GM18873 (cell line): ENCODE measurements around the gene NF2.
A peak's percentile ranks its signal among the peaks of the same experiment; 100 is the strongest.
"Not testable (repeated sequence)": the region's sequence is repeated elsewhere in the genome, so short reads cannot be mapped to it uniquely, and the experiment has no call there.

Experiments used
- ATAC-seq: cut with Tn5 transposase; IDR thresholded peaks from one replicate; pipeline ENCODE4 v1.9.1; 2021; ENCODE audit warnings: mild to moderate bottlenecking, moderate library complexity, moderate number of reproducible peaks; ENCODE audit not compliant: unreplicated experiment, low FRiP score

NF2 gene

DNA sequence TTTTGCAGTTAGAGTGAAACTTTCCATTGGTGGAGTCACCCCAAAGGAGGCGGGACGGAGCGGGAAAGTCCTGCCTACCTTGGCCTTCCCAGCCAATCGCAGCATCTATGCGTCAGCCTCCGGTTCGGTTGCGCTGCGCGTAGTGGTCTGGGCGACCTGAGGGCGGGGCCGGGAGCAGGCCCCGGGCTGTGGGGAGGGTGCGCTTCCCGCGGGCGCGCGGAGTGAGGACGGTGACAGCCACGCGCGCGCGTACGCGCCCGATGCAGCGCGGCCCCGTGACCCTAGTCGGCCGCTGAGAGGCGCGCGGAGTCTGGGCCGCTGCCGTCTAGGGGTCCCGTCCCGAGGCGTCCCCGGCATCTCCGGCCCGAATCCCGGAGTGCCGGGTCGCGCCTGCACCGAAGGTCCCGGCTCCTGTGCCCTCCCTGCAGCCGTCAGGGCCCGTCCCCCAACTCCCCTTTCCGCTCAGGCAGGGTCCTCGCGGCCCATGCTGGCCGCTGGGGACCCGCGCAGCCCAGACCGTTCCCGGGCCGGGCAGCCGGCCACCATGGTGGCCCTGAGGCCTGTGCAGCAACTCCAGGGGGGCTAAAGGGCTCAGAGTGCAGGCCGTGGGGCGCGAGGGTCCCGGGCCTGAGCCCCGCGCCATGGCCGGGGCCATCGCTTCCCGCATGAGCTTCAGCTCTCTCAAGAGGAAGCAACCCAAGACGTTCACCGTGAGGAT, at the start of gene NF2:
Gene NF2 (plus strand): TSS at position 276 of the 718 bp plus-strand sequence. CDS start 366 bp downstream, at position 642.
- ATAC-seq = peak; percentile 96

DNA sequence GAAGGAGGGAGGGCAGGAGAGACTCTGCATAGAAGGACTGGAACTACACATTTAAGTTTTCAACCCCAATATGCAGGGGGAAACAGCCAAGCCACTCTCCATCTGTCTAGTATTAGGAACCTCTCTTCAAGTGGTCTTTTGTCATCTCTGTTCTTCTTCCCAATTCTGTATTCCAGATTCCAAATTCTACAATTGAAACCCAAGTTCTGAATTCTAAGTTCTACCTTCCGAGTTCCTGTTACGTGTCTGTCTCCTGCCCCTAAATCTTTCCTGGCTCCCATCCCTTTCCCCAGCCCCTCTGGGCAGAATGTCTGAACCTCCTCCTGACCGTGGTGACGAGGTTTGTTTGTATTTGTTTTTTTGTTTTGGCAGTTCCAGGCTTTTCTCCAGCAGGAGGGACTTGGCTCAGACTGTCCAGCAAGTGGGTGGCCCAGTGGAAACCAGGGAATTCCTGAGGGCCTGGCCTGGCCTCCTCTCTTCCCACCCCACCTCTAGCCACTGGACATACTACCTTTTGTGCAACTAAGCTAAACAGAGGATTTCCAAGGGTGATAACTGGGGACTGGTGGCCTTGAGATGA, 48.3 kb upstream of the NF2 start:
- ATAC-seq = no peak

DNA sequence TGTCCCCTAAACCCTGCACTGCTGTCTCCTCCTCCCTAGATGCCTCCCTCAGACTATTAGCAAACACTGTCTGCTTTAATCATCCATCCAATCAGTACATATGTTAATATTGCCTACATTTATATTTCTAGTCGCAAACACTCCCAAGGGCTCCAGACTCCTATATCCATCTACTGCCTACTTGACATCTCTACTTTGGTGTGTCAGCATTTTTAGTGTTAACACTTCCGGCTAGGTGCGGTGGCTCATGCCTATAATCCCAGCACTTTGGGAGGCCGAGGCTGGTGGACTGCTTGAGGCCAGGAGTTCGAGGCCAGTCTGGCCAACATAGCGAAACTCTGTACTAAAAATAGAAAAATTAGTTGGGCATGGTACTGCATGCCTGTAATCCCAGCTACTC, 44.4 kb upstream of the NF2 start:
- ATAC-seq = no peak

DNA sequence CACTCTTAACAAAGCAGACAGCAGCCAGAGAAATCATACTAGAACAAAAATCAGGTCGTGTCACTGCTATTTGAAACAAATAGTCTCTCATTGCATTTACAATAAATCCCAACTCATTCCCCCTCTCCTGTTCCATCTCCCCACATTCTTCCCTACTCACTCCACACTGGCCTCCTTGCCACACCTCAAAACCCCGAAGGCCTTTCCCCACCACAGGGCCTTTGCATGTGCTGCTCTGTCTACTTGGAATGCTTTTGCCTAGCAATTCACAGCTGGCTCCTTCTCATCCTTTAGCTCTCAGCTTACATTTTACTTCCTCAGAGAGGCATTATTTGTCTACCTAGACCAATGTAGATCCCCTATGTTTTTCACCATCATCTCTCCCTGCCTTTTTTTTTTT, 43.6 kb upstream of the NF2 start:
- ATAC-seq = no peak

DNA sequence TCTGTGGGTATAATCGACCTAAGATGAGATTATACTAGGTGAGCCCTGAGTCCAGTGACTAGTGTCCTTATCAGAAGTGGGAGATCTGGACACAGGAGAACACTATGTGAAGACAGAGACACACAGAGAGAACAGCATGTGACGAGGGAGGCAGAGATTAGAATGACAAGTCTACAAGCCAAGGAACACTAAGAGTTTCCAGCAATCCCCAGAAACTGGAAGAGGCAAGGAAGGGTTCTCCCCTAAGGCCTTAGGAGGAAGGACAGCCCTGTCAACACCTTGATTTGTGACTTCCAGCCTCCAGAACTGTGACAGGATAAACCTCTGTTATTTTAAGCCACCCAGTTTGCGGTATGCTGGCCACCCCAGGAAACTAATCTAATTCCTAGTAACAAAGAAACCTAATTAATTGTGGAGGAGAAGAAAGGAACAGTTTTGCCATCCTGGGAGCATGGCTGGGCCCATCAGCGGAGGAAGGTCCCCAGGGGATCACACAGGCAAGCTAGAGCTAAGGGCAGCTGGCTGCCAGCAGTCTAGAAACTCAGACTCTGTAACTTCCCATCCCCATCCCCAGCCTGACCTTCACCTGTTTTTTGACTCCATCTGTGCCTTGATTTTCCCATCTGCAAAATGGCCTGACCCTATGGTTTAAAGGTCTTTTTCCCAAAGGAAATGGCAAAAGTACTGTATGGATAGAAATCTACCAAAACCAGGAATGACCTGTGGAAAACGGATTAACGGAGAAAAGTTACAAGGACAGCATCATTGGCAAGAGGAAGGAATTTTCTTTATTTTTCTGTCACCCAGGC, 39.6 kb upstream of the NF2 start:
- ATAC-seq = no peak

DNA sequence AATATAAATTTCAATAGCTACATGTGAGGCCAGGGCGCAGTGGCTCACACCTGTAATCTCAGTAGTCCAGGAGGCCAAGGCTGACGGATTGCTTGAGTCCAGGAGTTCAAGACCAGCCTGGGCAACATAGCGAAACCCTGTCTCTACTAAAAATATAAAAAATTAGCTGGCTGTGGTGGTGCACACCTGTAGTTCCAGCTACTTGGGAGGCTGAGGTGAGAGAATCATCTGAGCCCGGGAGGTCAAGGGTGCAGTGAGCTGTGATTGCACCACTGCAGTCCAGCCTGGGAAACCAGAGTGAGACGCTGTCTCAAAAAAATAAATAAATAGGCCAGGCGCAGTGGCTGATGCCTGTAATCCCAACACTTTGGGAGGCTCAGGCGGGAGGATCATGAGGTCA, 36.9 kb upstream of the NF2 start:
- not testable (repeated sequence) for ATAC-seq

DNA sequence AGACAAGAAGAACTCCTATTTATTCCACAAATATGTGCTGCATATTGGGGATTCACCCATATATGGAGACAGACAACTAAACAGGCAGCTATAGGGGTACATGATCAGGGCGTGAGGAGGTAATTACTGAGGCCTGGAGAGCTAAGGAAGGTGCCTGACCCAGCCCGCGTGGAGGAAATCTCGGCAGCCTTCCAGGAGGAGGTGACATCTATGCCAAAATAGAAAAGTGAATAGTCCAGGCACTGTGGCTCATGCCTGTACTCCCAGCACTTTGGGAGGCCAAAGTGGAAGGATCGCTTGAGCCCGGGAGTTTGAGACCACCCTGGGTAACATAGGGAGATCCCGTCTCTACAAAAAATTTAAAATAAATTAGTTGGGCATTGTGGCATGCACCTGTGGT, 36.1 kb upstream of the NF2 start:
- ATAC-seq = no peak

DNA sequence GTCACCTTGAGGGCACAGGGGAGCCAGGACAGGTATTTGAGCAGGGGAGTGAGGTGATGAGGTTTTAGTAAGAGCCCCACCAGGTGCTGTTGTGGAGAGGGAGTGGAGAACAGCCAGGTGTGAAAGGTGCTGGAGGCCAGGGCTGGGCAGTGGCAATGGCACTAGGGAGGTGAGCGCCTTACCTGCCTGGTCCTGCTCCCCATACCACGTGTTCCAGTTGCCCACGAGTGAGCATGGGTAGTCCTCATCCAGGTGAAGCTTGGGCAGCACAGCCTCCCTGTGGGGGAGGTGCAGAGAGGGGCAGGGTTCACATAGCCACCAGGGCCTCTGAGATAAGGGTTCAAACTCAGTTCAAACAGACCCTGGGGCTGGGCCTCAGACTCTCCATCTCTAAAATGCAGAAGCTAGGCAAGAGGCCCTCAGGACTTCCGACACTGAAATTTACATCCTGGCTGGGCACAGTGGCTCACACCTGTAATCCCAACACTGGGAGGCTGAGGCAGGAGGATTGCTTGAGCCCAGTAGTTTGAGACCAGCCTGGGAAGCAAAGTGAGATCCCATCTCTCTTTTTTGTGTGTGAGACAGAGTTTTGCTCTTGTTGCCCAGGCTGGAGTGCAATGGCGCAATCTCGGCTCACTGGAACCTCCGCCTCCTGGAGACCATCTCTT, 34.3 kb upstream of the NF2 start:
- ATAC-seq = no peak

DNA sequence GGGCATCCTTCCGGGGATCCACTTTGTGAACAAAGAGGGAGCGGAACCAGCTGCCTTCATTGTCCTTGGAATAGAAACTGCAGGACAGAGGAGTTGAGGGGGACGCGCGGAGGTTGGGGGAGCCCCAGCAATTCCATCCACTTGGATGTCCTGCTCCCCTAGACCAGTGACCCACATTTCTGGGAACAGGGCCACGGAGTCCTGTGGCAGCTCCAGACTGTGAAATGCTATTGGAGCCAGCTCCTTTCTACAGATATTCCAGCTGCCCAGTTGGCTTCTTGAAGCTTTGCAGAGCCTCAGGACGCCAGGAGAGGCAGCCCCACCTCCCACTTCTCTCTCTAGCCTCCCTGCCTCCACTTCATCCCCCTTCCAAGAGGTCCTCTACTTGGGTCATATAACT, 33.0 kb upstream of the NF2 start:
- ATAC-seq = no peak

DNA sequence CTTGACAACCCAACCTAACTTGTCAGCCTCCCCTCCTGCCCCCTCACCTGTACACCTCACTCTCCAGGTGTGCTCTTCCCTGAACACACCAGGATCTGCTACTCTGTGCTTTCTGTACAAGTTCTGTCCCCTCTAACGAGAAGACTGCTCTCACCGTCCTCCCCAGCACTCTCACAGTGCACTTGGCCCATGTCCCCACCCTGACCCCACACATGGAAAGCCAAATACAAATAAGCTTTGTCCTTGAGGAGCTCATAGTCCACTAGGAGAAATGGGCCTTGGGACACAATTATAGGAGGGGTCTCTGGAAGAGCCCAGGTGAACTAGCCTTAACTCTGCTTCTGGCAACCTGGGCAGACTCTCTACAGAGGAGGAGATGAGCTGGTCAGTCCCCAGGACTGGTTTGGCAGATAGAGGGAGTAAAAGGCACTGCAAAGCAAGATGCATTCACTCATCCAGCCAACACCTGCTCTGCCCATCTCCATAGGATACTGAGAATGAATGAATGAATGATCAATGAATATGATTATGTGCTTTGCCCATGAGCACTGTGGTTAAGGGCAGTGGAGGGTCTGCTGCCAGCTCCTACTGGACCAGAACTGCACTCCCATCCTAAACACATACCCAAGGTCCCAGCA, 32.4 kb upstream of the NF2 start:
- ATAC-seq = no peak

DNA sequence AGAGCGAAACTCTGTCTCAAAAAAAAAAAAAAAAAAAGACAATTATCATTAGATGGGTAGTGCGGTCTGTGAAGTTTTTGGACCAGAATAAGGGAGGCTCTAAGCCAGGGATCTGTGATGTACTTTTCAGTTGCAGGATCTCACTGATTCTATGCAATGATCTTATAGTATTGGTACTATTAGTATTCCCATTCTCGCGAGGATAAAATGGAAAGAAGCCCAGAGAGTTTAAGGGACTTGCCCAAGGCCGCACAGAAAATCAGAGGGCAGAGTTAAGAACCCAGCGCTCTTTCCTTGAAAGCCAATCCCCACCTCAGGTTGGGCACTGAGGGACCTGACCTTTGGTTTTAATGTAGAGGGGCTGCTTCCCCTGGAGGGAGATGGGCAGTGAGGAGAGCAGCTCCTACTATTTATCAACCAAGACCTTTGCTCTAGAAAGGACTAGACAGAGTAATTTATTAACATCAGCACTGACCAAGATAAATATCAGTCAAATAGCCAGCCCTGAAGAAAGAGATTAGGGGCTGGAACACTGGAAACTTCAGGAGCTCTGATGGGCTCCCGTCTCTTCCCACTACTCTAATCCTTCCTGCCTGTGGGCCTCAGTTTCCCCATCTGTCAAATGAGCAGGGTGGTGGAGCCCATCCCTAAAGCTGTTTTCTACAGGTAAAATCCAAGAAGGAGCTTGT, 28.5 kb upstream of the NF2 start:
- ATAC-seq = no peak

DNA sequence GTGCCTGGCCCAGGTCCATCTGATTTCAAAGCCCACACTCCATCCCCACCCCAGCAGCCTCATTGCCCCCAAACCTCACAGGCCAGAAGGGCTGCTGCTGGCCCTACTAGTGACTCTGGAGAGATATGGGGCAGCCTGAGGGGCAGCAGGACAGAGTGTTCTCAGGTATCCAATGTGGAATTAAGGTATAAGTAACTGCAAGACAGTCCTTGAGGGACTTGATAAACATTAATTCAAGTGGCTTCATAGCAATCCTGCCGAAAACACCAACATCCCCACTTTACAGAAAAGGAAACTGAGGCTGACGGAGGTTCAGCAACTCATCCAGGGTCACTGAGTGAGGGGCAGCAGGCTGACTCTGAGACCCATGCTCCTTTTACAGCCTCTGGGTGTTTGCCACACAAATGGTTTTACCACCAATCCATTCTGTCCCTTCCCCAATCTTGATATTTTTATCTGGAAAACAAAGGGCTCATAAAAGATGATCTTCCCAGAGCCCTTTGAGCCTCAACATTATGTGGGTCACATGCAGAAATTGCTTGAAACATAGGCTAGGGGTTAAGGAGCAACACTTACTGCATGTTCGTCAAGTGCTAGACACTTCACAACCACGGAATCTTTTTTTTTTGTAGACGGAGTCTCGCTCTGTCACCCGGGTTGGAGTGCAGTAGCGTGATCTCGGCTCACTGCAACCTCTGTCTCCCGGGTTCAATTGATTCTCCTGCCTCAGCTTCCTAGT, 24.8 kb upstream of the NF2 start:
- no peak for ATAC-seq

DNA sequence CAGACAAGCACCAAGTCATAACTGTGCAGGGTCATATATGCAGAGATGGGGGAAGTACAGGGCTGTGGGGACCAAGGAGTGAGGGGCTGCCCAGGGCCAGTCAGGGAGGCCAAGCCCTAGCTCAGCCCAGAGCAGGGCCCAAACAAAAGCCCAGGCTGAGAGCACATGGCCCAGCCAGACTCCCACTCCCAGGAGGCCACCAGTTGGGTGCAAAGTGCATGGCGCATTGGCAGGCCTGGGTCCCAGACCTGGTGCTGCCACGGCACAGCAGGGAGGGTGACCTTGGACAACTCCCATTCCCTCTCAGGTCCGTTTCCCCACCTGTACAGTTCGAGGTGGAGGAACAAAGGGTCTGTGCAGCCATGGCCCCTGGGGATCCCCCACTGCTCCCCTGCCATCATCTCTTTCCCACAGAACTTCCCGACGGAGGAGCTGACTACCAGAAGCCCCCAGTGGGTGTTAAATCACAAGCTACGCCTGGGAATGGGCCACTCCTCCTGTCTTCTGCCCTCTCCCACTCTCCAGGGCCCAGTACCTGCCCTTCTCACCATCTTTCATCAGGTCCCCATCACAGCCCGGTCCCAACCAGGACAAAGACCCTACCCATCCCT, 23.1 kb upstream of the NF2 start:
- no peak for ATAC-seq

DNA sequence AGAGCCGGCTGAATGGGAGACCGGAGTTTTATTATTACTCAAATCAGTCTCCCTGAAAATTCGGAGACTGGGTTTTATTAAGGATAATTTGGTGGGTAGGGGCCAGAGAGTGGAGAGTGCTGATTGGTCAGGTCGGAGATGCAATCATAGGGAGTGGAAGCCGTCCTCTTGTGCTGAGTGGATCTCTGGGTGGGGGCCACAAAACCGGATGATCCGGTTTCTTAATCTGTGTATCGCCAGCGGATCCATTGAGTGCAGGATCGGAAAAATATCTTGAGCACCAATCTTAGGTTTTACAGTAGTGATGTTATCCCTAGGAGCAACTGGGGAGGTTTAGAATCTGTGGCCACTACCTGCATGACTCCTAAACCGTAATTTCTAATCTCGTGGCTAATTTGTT, 21.6 kb upstream of the NF2 start:
- no peak for ATAC-seq

DNA sequence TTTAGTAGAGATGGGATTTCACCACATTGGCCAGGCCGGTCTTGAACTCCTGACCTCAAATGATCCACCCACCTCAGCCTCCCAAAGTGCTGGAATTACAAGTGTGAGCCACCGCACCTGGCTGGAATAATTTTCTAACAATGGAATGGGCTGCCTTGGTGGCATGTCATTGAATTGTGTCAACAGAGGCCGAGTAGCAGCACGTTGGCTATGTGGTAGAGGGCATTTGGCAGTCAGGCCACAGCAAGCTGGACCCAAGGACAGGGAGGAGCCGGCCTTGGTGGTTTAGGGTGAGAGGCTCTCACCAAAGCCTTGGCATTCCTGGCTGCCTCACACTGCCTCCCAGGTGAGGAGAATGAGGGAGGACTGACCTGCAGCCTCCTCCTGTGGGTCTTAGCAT, 18.5 kb upstream of the NF2 start:
- no peak for ATAC-seq

DNA sequence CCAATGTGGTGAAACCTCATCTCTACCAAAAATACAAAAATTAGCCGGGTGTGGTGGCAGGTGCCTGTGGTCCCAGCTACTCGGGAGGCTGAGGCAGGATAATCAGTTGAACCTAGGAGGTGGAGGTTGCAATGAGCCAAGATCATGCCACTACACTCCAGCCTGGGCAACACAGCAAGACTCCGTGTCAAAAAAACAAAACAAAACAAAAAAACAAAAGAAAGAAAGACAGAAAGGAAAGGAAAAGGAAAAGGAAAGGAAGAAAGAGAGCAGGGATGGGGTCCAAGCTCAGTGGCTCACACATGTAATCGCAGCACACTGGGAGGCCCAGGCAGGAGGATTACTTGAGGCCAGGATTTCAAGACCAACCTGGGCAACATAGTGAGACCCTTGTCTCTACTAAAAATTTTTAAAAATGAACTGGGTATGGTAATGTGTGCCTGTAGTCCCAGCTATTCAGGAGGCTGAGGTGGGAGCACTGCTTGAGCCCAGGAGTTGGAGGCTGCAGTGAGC, 17.2 kb upstream of the NF2 start:
- not testable (repeated sequence) for ATAC-seq

DNA sequence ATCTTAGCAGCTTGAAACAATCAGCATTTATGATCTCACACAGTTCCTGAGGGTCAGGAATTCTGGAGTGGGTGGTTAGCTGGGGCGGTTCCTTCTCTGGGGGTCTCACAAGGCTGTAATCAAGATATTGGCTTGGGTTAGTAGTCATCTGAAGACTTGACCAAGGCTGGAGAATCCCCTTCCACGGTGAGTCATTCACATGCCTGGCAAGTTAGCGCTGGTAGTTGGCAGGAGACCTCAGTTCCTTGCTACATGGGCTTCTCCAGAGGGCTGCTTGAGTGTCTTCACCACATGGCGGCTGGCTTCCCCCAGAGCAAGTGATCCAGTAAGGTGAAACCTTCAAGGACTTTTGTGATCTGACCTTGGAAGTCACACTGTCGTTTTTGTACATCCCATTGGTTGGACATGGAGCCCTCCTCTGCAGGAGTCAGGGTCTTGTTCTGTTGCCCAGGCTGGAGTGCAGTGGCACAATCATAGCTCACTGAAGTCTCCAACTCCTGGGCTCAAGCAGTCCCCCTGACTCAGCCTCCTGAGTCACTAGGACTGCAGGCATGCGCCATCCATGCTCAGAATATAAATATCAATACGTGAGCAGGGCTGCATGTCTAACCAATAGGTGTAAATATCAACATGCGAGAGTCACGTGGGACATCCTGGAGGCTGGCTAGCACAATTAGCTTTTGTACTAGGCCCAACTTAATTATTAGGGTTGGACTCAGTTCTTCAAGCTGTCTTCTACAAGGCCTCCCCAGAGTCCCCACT, 15.3 kb upstream of the NF2 start:
- ATAC-seq = no peak

DNA sequence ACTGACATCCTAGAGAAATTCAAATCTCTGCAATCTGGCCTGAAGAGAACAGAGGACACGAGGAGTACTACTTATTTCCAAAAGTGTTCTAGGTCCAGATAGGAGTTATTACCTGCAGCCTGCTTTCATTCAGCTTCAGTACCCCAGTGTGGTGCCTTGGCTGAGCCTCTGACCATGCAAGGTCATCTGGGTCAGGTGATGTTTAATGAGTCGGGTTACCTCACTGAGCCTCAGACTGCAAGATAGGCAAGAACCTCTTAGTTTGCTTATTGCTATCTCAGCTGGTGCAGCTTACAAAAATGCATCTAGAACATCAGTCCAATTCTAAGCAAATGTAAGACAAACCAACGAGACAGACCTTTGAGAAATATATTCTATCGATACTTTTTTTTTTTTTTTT, 9.5 kb upstream of the NF2 start:
- ATAC-seq = no peak
